OCI-LY7 (cell line): Measurements from ENCODE around the gene BTNL8. TPM values are rescaled to one million over a fixed set of nuclear protein-coding genes. Genes with fewer than 3 reads are reported as not detected.

Experiments
- Bru-seq: library from RNA; stranded (reverse); fragments of 400-500 nt; gene quantifications from one replicate; lab custom pipeline; 2021; lab: Mats Ljungman, UMichigan
- BruChase-seq, 2 experiments: library from RNA; stranded (reverse); fragments of 400-500 nt; gene quantifications; one replicate each; lab custom pipeline; 2021; lab: Mats Ljungman, UMichigan
- BruUV-seq: library from RNA; stranded (reverse); fragments of 400-500 nt; replicated peaks from 2 replicates; lab custom pipeline; 2021; lab: Mats Ljungman, UMichigan
- CTCF ChIA-PET: fragments of 300-600 bp; sonication (Branson Sonifier 250); formaldehyde crosslinking; loops from one replicate; lab custom pipeline; 2022; ENCODE audit warnings: antibody characterized with exemption; ENCODE audit not compliant: unreplicated experiment; lab: Charles Lee
- POLR2A ChIA-PET: fragments of 300-600 bp; sonication (Branson Sonifier 250); formaldehyde crosslinking; loops from one replicate; lab custom pipeline; 2022; ENCODE audit warnings: antibody characterized with exemption; lab: Charles Lee
- DNase-seq: peaks from one replicate; pipeline ENCODE4 v3.0.0-alpha.2; 2015; ENCODE audit warnings: low spot score
- H2AFZ ChIP-seq: fragments of 200-600 bp; sonication (generic), shearing (Covaris generic); 2 replicates; pipeline ENCODE4 v1.6.1; 2014; ENCODE audit warnings: mild to moderate bottlenecking, antibody characterized with exemption, low read length, moderate library complexity
- H3K27ac ChIP-seq: fragments of 200-600 bp; sonication (generic); 2 replicates; pipeline ENCODE4 v1.5.1; 2014; ENCODE audit warnings: mixed run types, low read depth, mild to moderate bottlenecking, moderate library complexity, low read length, inconsistent platforms; ENCODE audit not compliant: poor library complexity, severe bottlenecking
- H3K36me3 ChIP-seq: fragments of 200-600 bp; sonication (generic); 2 replicates; pipeline ENCODE4 v1.6.1; 2014; ENCODE audit warnings: mild to moderate bottlenecking, antibody characterized with exemption, low read length, moderate library complexity, mixed read lengths; ENCODE audit not compliant: insufficient read depth
- H3K4me1 ChIP-seq: fragments of 200-600 bp; sonication (generic); 2 replicates; pipeline ENCODE4 v1.5.1; 2014; ENCODE audit warnings: mild to moderate bottlenecking, low read length; ENCODE audit not compliant: insufficient read depth, poor library complexity, severe bottlenecking
- H3K4me2 ChIP-seq: fragments of 200-600 bp; sonication (generic); 2 replicates; pipeline ENCODE4 v1.6.1; 2014; ENCODE audit warnings: mild to moderate bottlenecking, low read length
- H3K4me3 ChIP-seq: fragments of 200-600 bp; sonication (generic); 2 replicates; pipeline ENCODE4 v1.5.1; 2014; ENCODE audit warnings: mild to moderate bottlenecking, low read depth, low read length; ENCODE audit not compliant: poor library complexity, severe bottlenecking
- H3K79me2 ChIP-seq: fragments of 200-600 bp; sonication (generic); 2 replicates; pipeline ENCODE4 v1.6.1; 2016; ENCODE audit warnings: low read depth, mild to moderate bottlenecking, low read length, moderate library complexity, mixed read lengths; ENCODE audit not compliant: insufficient read depth
- H3K9me2 ChIP-seq: fragments of 200-600 bp; sonication (generic); 2 replicates; pipeline ENCODE4 v1.6.1; 2016; ENCODE audit warnings: mild to moderate bottlenecking, low read length, mixed read lengths; ENCODE audit not compliant: insufficient read depth
- H3K9me3 ChIP-seq: fragments of 200-600 bp; sonication (generic); 2 replicates; pipeline ENCODE4 v1.6.1; 2014; ENCODE audit warnings: mild to moderate bottlenecking, mixed run types, low read length, mixed read lengths
- H4K20me1 ChIP-seq: fragments of 200-600 bp; sonication (generic); 2 replicates; pipeline ENCODE4 v1.6.1; 2014; ENCODE audit warnings: mild to moderate bottlenecking, antibody characterized with exemption, low read length, moderate library complexity, mixed read lengths; ENCODE audit not compliant: insufficient read depth
- CTCF ChIP-seq: fragments of 200-600 bp; sonication (generic); conservative IDR thresholded peaks from 2 replicates; pipeline ENCODE4 v1.5.1; 2014; ENCODE audit warnings: mild to moderate bottlenecking, antibody characterized with exemption, low read length, moderate library complexity, mixed read lengths
- EZH2phosphoT487 ChIP-seq: fragments of 200-600 bp; sonication (generic); IDR thresholded peaks from 2 replicates; pipeline ENCODE4 v1.6.1; 2018; ENCODE audit warnings: low read depth, borderline replicate concordance, mild to moderate bottlenecking, mixed run types, antibody characterized with exemption, low read length, moderate library complexity, mixed read lengths
- intact Hi-C: fragments of 100-400 bp; cut with micrococcal nuclease; formaldehyde crosslinking; loops from one replicate; pipeline ENCODE4 v1.10.0; 2022; ENCODE audit not compliant: unreplicated experiment
- long read RNA-seq: library from polyadenylated mRNA; stranded (forward); transcript quantifications from one replicate; pipeline ENCODE4 v2.0.0, GENCODE V29; 2022
- total RNA-seq, 2 experiments: library from RNA; depleted of rRNA in 1 of 2; stranded (reverse); fragments of >200 nt in 1 of 2; shearing (Covaris generic) in 1 of 2; gene quantifications; 2 replicates each; pipeline ENCODE4 v1.2.3, GENCODE V29; 2014 to 2022

The BTNL8 gene
- total RNA-seq (2014; rRNA removed; shearing (Covaris generic)) = not detected in 2 replicates
- not detected in 2 replicates for total RNA-seq (2022)
- percentile 2 among the genes with signal in this experiment for Bru-seq, nascent RNA
- BruChase-seq, experiment 1, labeled RNA remaining after a 6-hour chase = not detected
- percentile 9 among the genes with signal in this experiment for BruChase-seq, experiment 2, labeled RNA remaining after a 2-hour chase
- long read RNA-seq = 0 reads

- ChIA-PET POLR2A (no interaction called here), CTCF (no interaction called here)
- Histone ChIP-seq H3K4me2 (peak within 1 kb of the TSS; percentile 27), H3K4me3 (no peak within 1 kb of the TSS), H3K9me3 (no peaks in the 10 kb centered on the region), H3K27ac (no peak within 1 kb of the TSS), H3K9me2 (no peaks in the 10 kb centered on the region), H3K36me3 (no peaks in the 10 kb centered on the region), H4K20me1 (no peaks in the 10 kb centered on the region), H3K4me1 (peaks cover 5% of the 10 kb centered on the region), H3K79me2 (no peaks in the 10 kb centered on the region), H2AFZ (peak within 1 kb of the TSS; percentile 64; the same call in 1 of the 2 replicates)
- no peak for DNase-seq
- TF ChIP-seq CTCF (no peak), EZH2phosphoT487 (no peak)
- intact Hi-C loops = no loop called here
- no TSS peak for BruUV-seq
Measured at GRCh38 chr5:180898621-180899246, at the start of gene BTNL8. Gene BTNL8 (plus strand): TSS chr5:180899159. CDS start chr5:180899311, 152 bp downstream.

GRCh38 chr5:180849827-180850226 is 49.1 kb upstream of the BTNL8 start:
- POLR2A ChIA-PET = interaction anchor here (1.0 to 1.7 kb wide), 2 partner anchors 11 to 13 kb away, joined by 3 to 6 read pairs; no protein-coding TSS in a partner anchor
- no peaks in the 10 kb centered on the region for H3K9me3 ChIP-seq
- H3K27ac ChIP-seq = no peak overlapping the region

More at GRCh38 chr5:180849827-180850226, 49.1 kb upstream of the BTNL8 start:
- Histone ChIP-seq H3K4me3 (no peak overlapping the region), H3K4me1 (peaks cover 3% of the 10 kb centered on the region), H2AFZ (no peak overlapping the region), H3K79me2 (peaks cover 9% of the 10 kb centered on the region; the same call in 1 of the 2 replicates), H3K4me2 (no peak overlapping the region), H4K20me1 (no peaks in the 10 kb centered on the region; the same call in 1 of the 2 replicates), H3K36me3 (peaks cover 94% of the 10 kb centered on the region), H3K9me2 (no peaks in the 10 kb centered on the region)
- CTCF ChIA-PET = no interaction called here
- no peak for DNase-seq
- BruUV-seq = no TSS peak
- intact Hi-C loops = no loop called here
- TF ChIP-seq EZH2phosphoT487 (no peak), CTCF (no peak)
